GM13977 (cell line): ENCODE results near the gene GSTA4.

Experiments
- DNase-seq: peaks from one replicate; pipeline ENCODE4 v3.0.0; 2012; ENCODE audit warnings: low spot score
- CTCF ChIP-seq: IDR thresholded peaks from 2 replicates; pipeline ENCODE4 v1.5.1; 2012; ENCODE audit warnings: mild to moderate bottlenecking, control low read depth; ENCODE audit not compliant: insufficient read depth; ENCODE audit errors: extremely low read depth, missing control alignments
- in situ Hi-C: fragments of 300-500 bp; cut with MboI; formaldehyde crosslinking; loops from one replicate; pipeline ENCODE4 v1.12.0; 2022; ENCODE audit warnings: low sequenced_read_pairs, low pct_unique_long_range_greater_than_20kb, mixed read lengths, inconsistent platforms; ENCODE audit not compliant: unreplicated experiment

The GSTA4 gene

GRCh38 chr6:53029761-53030160 is 34.7 kb upstream of the GSTA4 start:
- TF ChIP-seq CTCF = no peak
- in situ Hi-C loops = no loop called here
- DNase-seq = no peak

GRCh38 chr6:53029257-53029656 is 34.2 kb upstream of the GSTA4 start:
- TF ChIP-seq CTCF = no peak
- DNase-seq = no peak
- in situ Hi-C loops = no loop called here

GRCh38 chr6:53028467-53028866 is 33.4 kb upstream of the GSTA4 start:
- in situ Hi-C loops = no loop called here
- TF ChIP-seq CTCF = no peak
- no peak for DNase-seq

GRCh38 chr6:53027131-53027718 is 32.1 kb upstream of the GSTA4 start:
- no peak for DNase-seq
- TF ChIP-seq CTCF = no peak
- in situ Hi-C loops = no loop called here

- in situ Hi-C loops = no loop called here
- TF ChIP-seq CTCF = no peak
- DNase-seq = no peak
Measured at GRCh38 chr6:53026526-53026925, 31.4 kb upstream of the GSTA4 start.

GRCh38 chr6:53023323-53023722 is 28.2 kb upstream of the GSTA4 start:
- no peak for TF ChIP-seq CTCF
- in situ Hi-C loops = no loop called here
- DNase-seq = no peak
